AG09309 (cell line): ENCODE results near the gene STKLD1.
A peak's percentile ranks its signal among the peaks of the same experiment; 100 is the strongest.

Source experiments
- DNase-seq: peaks from one replicate; pipeline ENCODE4 v3.0.0-alpha.2; 2010; ENCODE audit warnings: low read depth
- H3K4me3 ChIP-seq: 2 replicates; pipeline ENCODE4 v1.5.1; 2011; ENCODE audit warnings: mild to moderate bottlenecking, low read depth, low read length, moderate library complexity; ENCODE audit not compliant: control insufficient read depth
- CTCF ChIP-seq: IDR thresholded peaks from 2 replicates; pipeline ENCODE4 v1.5.1; 2011; ENCODE audit warnings: mild to moderate bottlenecking, low read depth, low read length, inconsistent platforms; ENCODE audit not compliant: insufficient read depth, control insufficient read depth; ENCODE audit errors: missing control alignments

Gene STKLD1

GRCh38 chr9:133408042-133408441 is 31.9 kb downstream of the STKLD1 start:
- no peak for DNase-seq
- H3K4me3 ChIP-seq: no peak overlapping the region
- TF ChIP-seq CTCF: no peak

DNA sequence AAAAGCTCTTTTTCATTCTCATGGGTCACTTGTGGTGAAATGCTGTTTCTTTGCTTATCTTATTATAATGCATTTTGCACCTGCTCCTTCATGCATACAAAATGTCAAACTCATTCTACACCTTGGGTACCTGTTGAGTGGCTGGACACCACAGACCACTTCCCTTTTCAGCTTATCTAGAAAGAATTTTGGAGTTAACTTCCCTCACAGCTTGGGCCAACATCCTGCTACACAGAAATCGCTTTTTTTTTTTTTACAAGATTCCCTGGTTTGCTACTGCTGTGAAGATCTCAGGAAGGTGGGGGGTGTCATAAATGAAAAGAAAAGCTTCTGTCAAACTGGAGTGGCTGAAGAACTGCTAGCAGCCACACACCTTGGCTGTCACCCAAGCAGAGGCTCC is 39.0 kb downstream of the STKLD1 start:
- no peak for TF ChIP-seq CTCF
- DNase-seq: no peak
- H3K4me3 ChIP-seq: no peak overlapping the region

DNA sequence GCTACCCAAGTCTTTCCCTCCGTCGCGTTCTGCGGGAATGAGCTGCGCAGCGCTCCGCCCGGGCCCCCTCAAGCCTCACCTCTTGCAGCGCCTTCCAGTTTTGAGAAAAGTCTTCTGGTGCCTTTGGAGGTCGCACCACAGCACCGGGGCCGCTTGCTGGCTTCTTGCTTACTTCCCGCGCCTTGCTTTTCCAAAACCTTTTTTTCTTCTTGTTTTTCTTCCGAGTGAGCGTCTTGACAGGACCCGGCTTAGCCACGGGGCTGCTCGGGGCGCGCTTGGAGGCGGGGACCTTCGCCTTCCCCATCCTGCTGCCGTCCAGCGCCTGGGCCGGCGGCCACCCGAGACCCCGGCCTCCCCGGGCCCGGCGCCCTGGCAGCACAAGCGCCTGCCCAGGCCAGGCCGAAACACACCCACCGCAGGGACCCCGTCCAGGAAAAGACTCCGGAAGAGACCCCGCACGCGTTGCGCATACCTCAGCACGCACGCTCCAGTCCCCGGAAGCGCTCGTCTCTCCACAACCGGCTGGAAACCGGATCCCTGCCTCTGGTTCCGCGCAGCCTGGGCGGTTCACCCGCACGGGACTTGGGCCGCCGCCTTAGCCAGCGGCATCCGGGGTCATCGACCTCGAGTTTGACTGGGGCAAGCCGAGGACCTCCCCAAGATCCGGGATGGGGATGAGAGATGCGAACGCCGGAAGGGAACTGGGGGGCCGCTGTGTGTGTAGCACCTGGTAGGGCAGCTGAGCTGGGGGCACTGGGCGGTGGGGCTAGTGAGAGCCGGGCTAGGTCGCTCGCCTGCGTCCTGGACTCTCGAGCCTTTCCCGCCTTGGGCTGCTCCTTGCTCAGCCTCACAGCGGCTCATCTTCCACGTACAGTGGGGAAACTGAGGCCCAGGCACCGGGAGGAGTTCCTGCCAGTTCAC is 41.6 kb downstream of the STKLD1 start, which contains the start of gene REXO4:
REXO4 (minus strand) TSS at position 470 of the 921 bp plus-strand sequence; CDS start at position 304, 166 bp downstream.
- DNase-seq: peak; percentile 29
- no peak for TF ChIP-seq CTCF
- peak within 1 kb of the TSS; percentile 59 for H3K4me3 ChIP-seq

- TF ChIP-seq CTCF: no peak
- H3K4me3 ChIP-seq: no peak overlapping the region
- no peak for DNase-seq
Observed at GRCh38 chr9:133419005-133419404, 42.8 kb downstream of the STKLD1 start.

- DNase-seq: no peak
- no peak overlapping the region for H3K4me3 ChIP-seq
- no peak for TF ChIP-seq CTCF
Observed at GRCh38 chr9:133420392-133420827, 44.2 kb downstream of the STKLD1 start.

DNA sequence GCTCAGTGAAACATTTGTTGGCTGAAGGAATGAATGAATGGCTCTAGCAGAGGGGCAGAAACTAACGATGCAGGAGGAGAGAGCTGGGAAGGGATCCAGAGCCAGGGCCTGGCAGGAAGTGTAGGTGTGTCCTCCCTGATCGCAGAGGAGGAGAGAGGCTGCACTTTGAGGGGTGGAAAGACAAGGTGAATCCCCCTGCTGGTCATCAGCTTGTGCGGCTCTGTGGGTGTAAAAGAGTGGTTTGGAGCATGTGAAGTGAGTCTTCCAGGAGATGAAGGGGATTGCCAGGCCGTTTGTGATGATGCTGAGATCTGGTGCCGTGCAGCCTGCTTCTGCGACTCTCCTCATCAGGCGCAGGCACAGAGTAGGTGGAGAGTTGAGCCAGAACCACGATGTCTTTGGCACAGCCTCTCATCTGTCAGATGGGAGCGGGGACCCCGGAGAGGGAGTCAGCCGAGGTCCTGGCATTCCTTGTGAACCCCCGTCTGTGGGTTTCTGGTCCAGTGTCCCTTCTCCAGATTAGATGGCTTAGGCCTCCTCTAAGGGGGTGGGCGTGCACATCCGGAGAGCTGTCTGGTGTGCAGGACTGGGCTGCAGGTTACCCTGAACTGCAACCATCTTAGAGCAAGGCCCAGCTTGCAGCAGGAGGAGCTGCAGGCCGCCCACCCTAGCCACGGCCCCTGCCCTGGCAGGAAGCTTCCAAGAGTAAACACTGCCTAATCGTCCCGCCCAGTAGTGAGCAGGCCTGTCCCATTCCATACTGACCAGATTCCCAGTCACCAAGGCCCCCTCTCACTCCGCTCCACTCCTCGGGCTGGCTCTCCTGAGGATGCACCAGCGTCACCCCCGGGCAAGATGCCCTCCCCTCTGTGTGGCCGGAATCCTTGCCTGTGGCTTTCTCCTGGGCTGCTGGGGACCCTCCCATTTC is 45.7 kb downstream of the STKLD1 start, which contains the start of gene ADAMTS13:
ADAMTS13 (plus strand) TSS at position 753 of the 928 bp plus-strand sequence; CDS start at position 830, 77 bp downstream.
- peak; percentile 15 for TF ChIP-seq CTCF
- H3K4me3 ChIP-seq: no peak within 1 kb of the TSS
- DNase-seq: no peak
